OCI-LY3 (cell line): Measurements from ENCODE around the gene HNRNPUL1.

Experiments used
- H2AFZ ChIP-seq: fragments of 200-600, 300-600 bp; shearing (Covaris generic); 2 replicates; pipeline ENCODE4 v1.6.0; 2014; ENCODE audit warnings: antibody characterized with exemption, low read depth, low read length
- H3K27ac ChIP-seq: fragments of 200-600, 300-600 bp; sonication (generic); 2 replicates; pipeline ENCODE4 v1.5.1; 2014; ENCODE audit warnings: mild to moderate bottlenecking, low read length, moderate library complexity, mixed read lengths
- H3K27me3 ChIP-seq: fragments of 200-600, 300-600 bp; sonication (generic); 2 replicates; pipeline ENCODE4 v1.6.1; 2014; ENCODE audit warnings: low read depth, low read length, mixed read lengths
- H3K36me3 ChIP-seq: fragments of 200-600, 300-600 bp; sonication (generic); replicated peaks from 2 replicates; pipeline ENCODE3; 2014; ENCODE audit warnings: low read depth, low read length, mixed read lengths
- H3K4me1 ChIP-seq: fragments of 300-600, 200-600 bp; sonication (generic); 2 replicates; pipeline ENCODE4 v1.6.1; 2014; ENCODE audit warnings: low read length, mixed read lengths
- H3K4me2 ChIP-seq: fragments of 200-600, 300-600 bp; sonication (generic); 2 replicates; pipeline ENCODE4 v1.6.1; 2014; ENCODE audit warnings: low read length, mixed read lengths
- H3K4me3 ChIP-seq: fragments of 300-600, 200-600 bp; sonication (generic); 2 replicates; pipeline ENCODE4 v1.5.1; 2014; ENCODE audit warnings: antibody characterized with exemption, mild to moderate bottlenecking, low read length, moderate library complexity
- H3K79me2 ChIP-seq: fragments of 300-600, 200-600 bp; shearing (Covaris generic); 2 replicates; pipeline ENCODE4 v1.6.1; 2014; ENCODE audit warnings: mild to moderate bottlenecking, low read length, mixed read lengths
- H3K9ac ChIP-seq: fragments of 300-600, 200-600 bp; shearing (Covaris generic); 2 replicates; pipeline ENCODE4 v1.6.0; 2014; ENCODE audit warnings: mild to moderate bottlenecking, low read length, moderate library complexity
- H3K9me3 ChIP-seq: fragments of 200-600, 300-600 bp; shearing (Covaris generic); 2 replicates; pipeline ENCODE4 v1.6.1; 2014; ENCODE audit warnings: low read length, mixed read lengths; ENCODE audit not compliant: insufficient read depth
- H4K20me1 ChIP-seq: fragments of 200-600, 300-600 bp; sonication (generic); 2 replicates; pipeline ENCODE4 v1.6.1; 2016; ENCODE audit warnings: low read length, mixed read lengths; ENCODE audit not compliant: insufficient read depth
- CTCF ChIP-seq: fragments of 200-600, 300-600 bp; sonication (generic); IDR thresholded peaks from 2 replicates; pipeline ENCODE4 v1.5.1; 2014; ENCODE audit warnings: antibody characterized with exemption, low read length, low read depth
- EZH2phosphoT487 ChIP-seq: fragments of 200-600 bp; shearing (Covaris generic); IDR thresholded peaks from 2 replicates; pipeline ENCODE4 v1.6.1; 2018; ENCODE audit warnings: antibody characterized with exemption, mixed run types, low read depth

Gene HNRNPUL1

DNA sequence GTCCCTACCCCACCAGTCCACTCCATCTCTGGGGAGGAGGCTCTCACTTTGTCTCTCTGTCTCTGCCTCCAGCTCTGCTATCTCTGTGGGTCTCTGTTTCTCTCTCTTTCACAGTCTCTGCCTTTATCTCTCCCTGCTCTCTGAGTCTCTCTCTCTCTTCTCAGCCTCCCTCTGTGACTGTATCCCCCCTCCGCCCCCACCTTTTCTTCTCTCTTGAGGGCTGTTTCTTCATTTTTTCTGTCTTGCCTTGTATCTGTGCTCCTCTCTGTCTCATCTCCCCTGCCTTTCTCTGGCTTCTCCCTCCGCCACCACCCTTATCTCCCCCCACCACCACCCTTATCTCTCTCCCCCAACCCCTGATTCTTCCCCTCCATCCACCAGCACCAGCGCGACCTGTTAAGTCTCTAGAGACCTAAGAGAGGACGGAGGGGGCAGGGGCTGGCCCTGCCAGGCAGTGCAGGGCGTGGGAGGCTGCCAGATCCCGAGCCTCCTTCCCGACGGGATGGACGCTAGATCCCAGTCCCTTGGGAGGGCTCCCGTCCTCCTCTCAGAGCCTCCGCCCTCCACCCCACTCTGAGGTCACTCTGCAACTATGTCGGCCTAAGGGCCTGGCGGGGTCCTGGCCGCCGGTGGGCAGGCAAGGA is 44.1 kb upstream of the HNRNPUL1 start:
- H3K79me2 ChIP-seq, result no peaks in the 10 kb centered on the region
- no peaks in the 10 kb centered on the region for H3K4me1 ChIP-seq
- no peaks in the 10 kb centered on the region for H4K20me1 ChIP-seq
- no peak overlapping the region for H3K27ac ChIP-seq
- no peak overlapping the region for H3K4me3 ChIP-seq
- no peaks in the 10 kb centered on the region for H3K36me3 ChIP-seq
- no peak overlapping the region for H3K4me2 ChIP-seq
- peaks cover 17% of the 10 kb centered on the region for H3K27me3 ChIP-seq
- TF ChIP-seq EZH2phosphoT487 (no peak), CTCF (no peak)
- H2AFZ ChIP-seq, result no peak overlapping the region
- H3K9me3 ChIP-seq, result no peaks in the 10 kb centered on the region
- no peak overlapping the region for H3K9ac ChIP-seq

GRCh38 chr19:41220811-41221210 is 43.4 kb upstream of the HNRNPUL1 start:
- Histone ChIP-seq H3K79me2 (no peaks in the 10 kb centered on the region), H3K4me1 (no peaks in the 10 kb centered on the region), H3K36me3 (no peaks in the 10 kb centered on the region), H3K9me3 (no peaks in the 10 kb centered on the region), H3K4me2 (no peak overlapping the region), H3K27me3 (peaks cover 17% of the 10 kb centered on the region), H3K4me3 (no peak overlapping the region), H3K9ac (no peak overlapping the region), H4K20me1 (no peaks in the 10 kb centered on the region), H2AFZ (no peak overlapping the region), H3K27ac (no peak overlapping the region)
- TF ChIP-seq CTCF, result no peak
- no peak for TF ChIP-seq EZH2phosphoT487

- Histone ChIP-seq H3K79me2 (no peaks in the 10 kb centered on the region), H2AFZ (no peak overlapping the region), H3K27me3 (peaks cover 17% of the 10 kb centered on the region), H3K27ac (no peak overlapping the region), H3K36me3 (no peaks in the 10 kb centered on the region), H3K4me1 (no peaks in the 10 kb centered on the region), H4K20me1 (no peaks in the 10 kb centered on the region), H3K9ac (no peak overlapping the region), H3K4me2 (no peak overlapping the region), H3K4me3 (no peak overlapping the region), H3K9me3 (no peaks in the 10 kb centered on the region)
- TF ChIP-seq EZH2phosphoT487 (no peak), CTCF (no peak)
Observed at GRCh38 chr19:41221514-41222205, 42.5 kb upstream of the HNRNPUL1 start.

DNA sequence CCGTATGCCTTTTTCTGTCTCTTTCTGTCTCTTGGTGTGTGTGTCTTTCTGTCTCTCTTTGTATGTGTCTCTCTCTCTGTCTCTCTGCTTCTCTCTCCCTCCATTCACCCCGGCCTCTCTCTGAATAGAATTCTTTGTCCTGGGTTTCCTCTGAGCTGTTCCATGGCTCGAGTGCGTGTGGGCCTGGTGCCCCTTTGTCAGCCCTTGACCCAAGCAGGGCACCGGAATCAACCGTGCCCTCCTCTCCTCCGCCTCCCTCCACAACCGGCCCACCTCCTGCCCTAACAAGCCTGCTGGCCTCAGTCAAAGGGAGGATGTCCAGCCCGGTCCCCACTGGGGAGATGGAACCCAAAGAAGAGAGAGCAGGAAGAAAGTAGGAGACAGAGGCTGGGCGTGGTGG is 41.9 kb upstream of the HNRNPUL1 start:
- Histone ChIP-seq H3K9ac (no peak overlapping the region), H3K4me3 (no peak overlapping the region), H3K4me1 (no peaks in the 10 kb centered on the region), H4K20me1 (no peaks in the 10 kb centered on the region), H3K27ac (no peak overlapping the region), H3K79me2 (no peaks in the 10 kb centered on the region), H3K27me3 (peaks cover 17% of the 10 kb centered on the region), H2AFZ (no peak overlapping the region), H3K4me2 (no peak overlapping the region), H3K36me3 (no peaks in the 10 kb centered on the region), H3K9me3 (no peaks in the 10 kb centered on the region)
- no peak for TF ChIP-seq EZH2phosphoT487
- TF ChIP-seq CTCF, result no peak
